HG03175 (cell line): ENCODE results near the gene RAB26.
"Not testable (repeated sequence)": the region's sequence is repeated elsewhere in the genome, so short reads cannot be mapped to it uniquely, and the experiment has no call there.

Source experiments
- ATAC-seq: cut with Tn5 transposase; IDR thresholded peaks from one replicate; pipeline ENCODE4 v1.9.1; 2021; ENCODE audit warnings: mild to moderate bottlenecking, moderate library complexity; ENCODE audit not compliant: unreplicated experiment

RAB26 gene

DNA sequence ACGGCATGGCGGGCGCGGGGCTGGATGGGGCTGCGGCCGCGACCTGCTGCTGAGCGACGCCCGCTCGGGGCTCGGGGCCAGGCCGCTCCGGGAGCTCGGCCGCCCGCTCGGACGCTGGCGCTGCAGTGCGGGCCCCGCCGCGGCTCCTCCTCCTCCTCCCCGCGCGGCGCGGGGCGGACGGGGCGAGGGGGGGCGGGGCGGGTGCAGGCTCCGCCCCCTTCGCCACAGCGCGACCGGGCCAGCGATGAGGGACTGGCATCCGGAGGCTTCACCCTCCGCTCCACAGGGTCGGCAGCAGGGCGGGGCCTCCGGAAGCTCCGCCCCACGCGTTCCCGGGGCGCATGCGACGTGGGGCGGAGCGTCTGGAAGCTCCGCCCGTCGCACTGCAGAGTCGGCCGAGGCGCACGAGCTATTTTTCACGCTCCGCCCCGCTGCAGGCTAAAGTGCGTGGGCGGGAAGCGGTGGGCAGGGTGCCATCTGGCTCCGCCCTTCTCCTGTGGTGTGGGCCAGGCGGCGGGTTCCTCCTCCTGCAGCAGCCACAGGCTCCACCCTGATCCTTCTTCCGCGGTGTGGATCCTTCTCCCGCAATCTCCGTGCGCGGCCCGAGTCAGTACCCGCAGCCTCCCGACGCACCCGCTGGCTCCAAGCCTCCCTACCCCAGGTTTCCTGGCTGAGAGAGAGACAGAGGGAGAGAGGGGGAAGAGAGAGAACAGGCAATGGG, 12.5 kb upstream of the RAB26 start, which contains the start of gene PKD1:
Gene PKD1, minus strand, starts transcription at position 129 of the 721 bp plus-strand sequence. CDS start 209 bp downstream, outside the sequence.
- not testable (repeated sequence) for ATAC-seq

DNA sequence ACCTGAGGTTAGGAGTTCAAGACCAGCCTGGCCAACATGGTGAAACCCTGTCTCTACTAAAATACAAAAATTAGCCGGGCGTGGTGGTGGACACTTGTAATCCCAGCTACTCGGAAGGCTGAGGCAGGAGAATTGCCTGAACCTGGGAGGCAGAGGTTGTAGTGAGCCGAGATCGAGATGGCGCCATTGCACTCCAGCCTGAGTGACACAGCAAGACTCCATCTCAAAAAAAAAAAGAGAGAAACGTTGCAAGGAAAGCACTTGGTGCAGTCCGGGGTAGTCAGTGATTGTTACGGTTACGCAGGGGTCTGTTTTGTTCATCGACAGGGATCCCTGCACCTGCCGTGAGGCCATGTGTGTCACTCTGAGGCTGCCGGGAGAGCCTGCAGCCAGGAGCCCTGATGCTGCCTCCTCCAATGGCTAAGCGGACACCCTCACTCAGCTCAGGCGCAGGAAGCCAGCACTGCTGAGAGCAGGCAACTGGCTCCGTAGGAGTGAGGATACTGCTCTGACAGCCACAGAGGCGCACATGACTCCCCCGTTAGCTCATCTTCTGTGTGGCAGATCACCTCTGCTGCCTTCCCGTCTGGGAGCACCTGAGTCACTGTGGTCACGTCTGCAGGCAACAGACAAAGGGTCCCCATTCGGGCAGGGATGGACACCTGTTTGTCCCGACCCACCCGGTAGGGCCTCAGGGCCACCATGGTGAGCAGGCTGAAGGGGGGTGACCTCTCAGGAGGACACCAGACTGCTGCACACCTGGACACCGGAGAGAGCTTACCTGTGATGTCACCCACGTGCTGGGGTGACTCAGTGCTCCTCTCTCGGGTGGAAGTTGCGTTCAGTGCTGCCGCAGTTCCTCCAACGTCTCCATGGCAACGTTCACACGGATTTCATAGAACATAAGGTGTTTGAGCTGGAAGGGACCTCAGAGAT, 5.2 kb upstream of the RAB26 start:
- ATAC-seq, result no peak

DNA sequence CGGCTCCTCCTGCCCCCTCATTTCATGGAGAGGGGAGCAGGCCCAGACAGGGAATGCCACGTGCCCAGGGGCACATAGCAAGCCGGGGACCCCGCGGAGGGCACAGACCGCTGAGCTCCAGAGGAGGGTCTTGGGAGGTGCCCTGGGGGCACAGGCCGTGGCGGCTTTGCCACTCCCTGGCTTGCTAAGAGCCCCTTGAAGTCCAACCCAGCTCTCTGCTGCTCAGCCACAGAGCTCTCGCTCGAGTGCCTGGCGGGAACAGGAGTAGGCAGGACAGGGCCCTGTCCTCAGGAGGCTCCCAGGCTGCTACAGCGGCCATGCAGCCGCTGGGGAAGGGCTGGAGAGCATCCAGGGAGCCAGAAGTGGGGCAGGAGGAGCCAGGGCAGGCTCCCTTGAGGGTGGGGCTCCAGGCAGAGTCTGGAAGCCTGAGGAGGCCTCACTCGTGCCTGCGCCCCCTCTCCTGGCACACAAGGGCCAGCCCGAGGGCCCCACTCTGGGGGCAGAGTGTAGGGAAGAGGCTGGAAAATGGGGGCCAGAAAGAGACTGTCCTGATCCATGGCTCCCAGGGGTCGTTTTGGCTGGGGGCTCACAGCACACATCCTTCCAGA, 4.4 kb upstream of the RAB26 start:
- no peak for ATAC-seq

DNA sequence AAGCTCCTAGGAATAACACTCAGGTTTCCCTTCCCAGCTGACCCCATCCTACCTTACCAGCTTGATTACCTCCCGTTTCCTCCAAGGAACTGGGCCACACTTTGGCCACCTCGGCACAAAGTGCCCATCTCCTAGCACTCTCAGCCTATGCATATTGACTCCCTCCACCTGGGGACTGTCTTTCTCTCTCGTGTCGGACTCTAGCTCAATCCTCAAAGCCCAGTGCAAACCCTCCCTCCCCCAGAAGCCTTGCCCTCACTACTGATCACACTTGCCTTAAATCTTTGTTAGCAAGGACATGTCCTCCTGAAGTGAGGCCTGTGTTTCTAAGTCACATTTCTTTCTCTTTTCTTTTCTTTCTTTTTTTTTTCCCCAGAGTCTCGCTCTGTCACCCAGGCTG, 2.6 kb upstream of the RAB26 start:
- no peak for ATAC-seq

DNA sequence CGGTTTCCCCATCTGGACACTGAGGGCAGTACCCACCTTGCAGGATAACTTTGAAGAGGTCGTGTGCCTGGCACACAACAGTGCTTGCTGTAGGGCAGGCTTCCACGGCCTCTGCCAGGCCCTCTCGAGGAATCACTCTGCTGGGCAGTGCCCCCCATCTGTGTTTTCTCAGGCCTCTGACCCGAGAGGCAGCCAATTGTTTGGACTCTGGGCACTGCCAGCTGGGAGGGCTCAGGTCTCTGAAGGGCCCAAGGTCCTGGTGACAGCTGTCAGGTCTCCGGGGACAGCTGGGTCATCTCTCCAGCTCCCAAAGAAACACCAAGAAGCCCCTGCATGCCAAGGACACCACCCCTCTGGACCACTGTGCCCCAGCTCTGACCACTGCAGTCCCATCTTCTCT, 1.0 kb upstream of the RAB26 start:
- no peak for ATAC-seq

DNA sequence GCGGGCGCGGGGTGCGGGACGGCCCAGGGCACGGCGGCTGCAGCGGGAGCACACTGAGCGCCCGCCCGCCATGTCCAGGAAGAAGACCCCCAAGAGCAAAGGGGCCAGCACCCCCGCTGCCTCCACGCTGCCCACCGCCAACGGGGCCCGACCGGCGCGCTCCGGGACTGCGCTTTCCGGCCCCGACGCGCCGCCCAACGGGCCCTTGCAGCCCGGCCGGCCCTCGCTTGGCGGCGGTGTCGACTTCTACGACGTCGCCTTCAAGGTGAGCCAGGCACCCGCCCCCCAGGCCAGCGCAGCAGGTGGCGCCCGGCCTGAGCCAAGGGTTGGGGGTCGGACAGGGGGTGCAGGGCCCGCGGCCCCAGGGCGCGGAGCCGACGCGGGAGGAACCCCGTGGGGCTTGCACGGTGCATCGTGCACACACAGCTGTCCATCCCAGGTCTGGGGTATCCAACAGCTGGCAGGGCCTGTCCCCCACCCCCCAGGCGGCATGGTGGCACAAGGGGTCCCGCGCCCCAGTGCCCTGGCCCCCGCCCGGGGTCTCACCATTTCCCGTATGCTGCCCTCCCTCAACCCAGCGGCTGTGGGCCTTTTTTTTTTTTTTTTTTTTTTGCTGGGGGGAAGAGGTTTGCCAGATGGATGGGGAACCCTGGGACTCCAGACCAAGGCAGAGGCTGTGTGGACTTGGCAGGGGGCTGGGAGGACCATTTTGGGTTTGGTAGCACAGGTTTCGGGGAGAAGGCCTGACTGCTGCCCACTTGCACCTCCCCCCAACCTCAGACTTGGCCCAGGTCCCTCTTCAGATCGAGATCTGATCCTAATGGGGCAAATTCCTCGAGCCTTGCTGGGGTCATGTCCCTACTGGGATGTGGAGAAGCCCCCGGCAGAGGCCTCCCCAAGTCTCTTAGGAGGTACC, 547 bp downstream of the RAB26 start:
- no peak for ATAC-seq

DNA sequence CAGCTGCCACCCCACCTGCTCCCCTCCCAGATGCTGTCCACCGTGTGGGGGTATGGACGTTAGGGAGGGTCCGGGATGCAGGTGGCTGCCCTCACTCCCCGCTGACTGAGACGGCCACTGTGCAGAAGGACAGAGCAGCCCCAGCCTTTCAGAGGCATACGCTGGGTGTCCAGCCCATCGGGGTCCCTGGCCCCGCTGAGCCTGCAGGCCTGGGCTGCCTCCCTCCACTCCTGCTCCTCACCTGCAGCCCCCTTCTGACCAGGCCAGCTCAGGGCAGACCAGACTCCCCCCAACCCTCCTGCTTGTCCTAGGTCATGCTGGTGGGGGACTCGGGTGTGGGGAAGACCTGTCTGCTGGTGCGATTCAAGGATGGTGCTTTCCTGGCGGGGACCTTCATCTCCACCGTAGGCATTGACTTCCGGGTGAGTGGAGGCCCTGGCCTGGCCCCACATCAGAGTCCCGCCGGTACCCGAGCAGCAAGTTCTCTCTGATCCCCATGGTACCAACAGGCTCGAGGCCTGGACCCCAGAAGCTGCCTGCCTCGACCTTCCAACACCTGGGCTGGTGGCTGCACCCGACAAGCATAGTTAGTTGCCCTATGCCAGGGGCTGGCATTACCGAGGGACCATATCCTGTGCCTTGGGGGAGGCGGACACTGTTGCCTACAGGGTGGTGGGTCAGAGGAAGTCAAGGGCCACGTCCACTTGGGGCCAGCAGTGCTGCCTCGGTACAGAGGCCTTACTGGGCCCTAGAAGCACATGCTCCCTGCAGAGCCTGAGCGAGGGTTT, 1.4 kb downstream of the RAB26 start:
- ATAC-seq, result no peak

DNA sequence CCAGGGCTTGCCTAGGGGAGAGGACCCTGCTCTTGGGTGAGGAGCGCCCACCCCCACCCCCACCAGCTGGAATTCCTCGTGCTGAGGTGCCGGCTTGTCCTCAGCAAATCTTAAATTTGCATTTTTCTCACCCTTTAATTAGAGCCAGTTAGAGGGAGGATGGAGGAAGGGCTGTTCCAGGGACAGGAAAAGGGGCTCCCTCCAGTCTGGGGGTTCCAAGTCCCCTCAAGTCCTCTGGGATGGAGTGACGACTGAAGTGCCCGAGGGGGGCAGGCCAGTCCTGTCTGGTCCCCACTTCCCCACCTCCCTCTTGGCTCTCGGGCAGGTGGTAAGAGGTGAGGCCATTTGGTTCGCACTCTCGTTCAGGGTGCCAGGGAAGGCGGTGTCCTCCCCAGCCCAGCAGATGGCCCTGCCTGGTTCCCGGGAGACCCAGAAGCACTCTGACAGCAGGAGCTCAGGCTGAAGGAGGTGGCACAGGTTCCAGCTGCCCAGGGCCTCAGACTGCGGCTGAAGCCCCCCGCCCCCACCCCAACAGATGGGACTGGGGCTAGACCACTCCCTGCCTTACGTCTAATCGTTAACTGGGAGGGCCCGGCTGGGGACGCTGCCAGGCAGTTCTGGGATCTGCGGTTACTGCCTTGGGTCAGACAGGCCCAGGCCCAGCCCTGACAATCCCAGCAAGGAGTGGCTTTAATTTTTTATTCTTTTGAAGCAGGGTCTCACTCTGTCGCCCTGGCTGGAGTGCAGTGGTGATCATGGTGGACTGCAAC, 2.2 kb downstream of the RAB26 start:
- ATAC-seq, result no peak

DNA sequence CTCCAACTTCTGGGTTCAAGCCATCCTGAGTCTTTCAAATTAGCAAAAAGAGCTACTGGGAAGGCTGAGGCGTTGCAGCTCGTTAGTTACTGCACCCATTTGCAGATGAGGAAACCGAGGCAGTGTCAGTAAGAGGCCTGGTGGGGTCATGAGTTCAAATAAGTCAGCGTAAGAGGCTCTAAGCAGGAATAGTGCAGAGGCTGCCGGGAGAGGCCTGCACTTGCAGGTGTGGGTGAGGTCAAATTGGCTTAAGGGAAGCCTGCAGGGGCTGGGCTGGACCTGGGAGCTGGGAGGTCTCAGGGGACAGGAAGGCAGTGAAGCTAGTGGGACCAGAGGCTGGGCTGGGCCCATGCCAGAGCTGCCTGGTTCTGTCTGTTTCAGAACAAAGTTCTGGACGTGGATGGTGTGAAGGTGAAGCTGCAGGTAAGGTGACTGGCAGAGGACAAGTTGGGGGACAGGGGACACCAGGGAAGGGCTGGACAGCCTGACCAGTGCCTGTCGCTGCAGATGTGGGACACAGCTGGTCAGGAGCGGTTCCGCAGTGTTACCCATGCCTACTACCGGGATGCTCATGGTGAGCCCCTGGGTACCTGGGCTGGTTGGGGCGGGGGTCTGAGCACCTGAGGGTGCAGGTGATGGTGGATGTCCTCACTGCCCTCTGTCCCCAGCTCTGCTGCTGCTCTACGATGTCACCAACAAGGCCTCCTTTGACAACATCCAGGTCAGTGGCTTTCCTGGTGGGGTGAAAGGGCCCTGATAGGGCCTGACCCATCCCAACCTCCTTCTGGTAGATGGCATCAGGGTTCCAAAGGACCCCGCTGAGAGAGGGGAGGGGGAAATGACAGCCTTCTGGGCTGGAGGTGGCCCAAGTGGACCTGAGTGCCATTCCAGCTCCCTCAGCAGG, 3.0 kb downstream of the RAB26 start:
- no peak for ATAC-seq

DNA sequence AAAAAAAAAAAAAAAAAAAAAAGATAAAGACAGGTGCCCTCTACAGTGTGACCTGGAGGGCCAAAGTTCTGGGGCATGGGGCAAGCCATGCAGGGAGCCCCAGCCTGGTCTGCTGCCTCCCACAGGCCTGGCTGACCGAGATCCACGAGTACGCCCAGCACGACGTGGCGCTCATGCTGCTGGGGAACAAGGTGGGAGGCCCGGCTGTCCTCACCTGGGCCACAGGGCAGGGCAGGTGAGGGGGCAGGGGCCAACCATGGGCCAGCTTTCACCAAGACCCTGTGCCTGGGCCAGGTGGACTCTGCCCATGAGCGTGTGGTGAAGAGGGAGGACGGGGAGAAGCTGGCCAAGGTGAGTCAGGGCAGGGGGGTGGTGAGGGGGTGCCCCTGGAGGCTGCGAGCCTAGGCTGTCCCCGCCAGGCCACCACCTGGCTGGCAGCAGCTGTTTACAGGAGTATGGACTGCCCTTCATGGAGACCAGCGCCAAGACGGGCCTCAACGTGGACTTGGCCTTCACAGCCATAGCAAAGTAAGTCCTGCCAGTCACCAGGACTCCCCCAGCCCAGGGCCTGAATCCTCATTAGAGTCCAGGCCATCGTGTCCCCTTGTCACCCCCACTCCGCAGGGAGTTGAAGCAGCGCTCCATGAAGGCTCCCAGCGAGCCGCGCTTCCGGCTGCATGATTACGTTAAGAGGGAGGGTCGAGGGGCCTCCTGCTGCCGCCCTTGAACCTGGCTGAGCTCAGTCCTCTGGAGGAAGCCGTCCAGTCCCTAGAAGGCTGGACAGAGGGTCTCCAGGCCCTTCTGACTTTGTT, 4.5 kb downstream of the RAB26 start:
- ATAC-seq, result no peak

DNA sequence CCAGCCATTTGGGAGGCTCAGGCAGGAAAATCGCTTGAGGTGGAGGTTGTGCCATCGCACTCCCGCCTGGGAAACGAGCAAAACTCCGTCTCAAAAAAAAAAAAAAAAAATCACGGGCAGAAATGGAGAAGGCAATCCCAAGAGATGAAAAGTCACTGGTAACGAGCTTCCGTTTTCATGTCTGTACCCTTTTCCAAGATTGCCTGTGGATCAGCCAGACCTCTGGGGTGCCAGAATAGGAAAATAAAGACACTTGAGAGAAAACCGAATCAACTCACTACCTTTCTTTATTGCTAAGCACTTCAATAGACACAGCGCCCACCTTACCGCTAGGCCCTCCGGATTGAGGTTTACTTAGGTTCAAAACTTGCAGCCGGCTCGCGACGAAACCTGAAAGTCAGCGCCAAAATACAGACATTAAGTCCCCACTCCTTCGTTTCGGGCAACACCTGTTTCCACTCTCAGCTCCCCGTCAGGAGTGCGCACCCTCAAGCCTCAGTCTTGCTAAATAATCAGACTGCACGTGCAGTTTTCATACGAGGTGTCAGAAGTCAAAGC, 6.2 kb downstream of the RAB26 start:
- no peak for ATAC-seq

DNA sequence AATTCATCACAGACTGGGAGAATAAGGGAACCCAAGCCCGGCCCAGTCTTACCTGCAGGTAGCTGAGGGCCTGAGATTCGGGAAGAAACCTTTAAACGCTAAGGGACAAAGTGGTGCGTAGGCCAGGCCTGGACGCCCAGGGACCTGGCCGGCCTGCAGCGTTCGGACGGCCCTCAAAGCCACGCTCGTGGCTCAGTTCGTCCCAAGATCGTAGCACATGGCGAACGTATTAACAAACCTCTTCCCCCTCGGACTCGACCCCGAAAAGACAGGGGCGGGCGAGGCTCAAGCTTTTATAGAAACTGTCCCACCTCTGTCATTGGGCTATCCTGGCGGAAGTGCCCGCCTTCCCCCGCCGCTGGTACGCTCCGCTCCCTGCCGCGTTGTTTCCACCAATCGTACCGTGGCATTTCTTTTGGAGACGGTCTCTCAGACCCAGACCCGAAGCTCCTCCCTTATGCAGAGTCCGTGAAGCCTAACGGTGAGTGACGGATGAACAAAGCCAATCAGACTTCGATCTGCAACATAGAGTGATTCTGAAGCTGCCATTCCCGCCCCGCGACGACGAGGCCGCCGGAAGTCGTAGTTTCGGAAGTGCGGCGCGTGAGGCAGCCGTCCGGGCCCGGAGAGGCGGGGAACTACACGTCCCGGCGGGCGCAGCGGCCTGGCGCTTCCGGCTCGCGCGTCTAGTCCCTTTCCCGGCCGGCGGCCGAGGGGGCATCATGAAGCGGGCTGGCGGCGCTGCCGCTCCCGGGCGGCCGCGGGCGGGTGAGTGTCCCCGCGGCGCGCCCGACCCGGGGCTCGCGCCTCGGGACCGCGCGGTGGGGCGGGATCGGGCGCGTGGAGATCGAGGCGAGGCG, 6.9 kb downstream of the RAB26 start, which contains the start of gene TRAF7:
Gene TRAF7, plus strand, starts transcription at position 692 of the 860 bp plus-strand sequence. CDS start 8,139 bp downstream, outside the sequence.
- ATAC-seq, result peak; percentile 91

DNA sequence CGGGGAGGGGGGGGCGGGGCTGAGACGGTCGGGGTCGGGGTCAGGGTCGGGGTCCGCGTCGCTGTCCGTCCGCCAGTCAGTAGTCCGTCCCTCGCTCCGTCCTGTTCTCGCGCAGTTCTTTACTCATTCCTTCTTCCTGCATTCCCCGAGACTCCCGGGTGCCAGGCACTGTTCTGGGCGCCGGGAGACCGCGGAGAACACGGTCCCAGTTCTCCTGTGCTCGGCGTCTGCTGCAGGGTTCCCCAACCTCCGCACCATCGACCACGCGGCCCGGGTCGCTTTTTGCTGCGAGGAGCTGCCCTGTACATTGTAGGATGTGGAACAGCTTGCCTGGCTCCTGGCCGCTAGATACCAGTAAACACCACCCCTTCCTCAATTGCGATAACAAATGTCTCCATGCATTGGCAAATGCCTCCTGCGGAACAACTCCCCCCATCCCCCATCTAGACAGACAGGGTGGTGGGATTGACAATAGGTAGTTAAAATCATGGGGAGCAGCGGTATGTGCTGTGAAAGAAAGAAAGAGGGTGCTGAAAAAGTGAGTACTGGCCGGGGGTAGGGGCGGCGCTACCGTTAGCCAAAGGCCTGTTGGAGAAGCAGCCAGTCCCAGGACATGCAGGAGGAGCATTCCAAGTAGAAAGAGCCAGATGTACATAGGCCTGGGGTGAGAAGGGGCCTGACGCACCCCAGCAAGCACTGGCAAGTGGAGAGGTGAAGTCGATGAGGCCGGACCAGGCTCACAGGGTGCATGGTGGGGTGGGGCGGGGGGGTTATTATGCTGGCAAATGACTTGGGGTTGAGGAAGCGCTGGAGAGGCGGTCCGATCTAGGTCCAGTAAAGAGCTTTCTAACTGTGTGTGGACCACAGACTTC, 7.8 kb downstream of the RAB26 start:
- ATAC-seq, result no peak

DNA sequence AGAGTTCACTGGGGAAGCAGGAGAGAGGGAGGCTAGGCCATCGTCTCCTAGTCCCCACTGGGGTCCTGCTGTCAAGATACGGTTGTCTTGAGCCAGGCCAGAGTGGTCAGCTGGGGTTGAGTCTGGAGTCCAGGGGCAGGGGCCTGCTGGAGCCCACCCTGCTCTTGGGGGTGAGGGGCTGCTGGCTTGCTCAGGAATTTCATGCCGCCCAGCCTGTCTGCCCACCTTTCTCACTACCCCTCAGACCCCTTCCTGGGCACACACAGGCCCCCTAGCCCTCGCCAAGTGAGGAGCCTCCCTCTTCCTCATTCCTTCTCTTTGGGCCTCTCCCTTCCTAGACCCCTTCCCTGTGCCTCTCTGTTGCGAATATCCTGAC, 8.4 kb downstream of the RAB26 start:
- ATAC-seq, result no peak
